K562 (cell line): ENCODE results near the gene AIDA. TPM values are rescaled to one million over a fixed set of nuclear protein-coding genes. Genes with fewer than 3 reads are reported as not detected.

Source experiments
- ATAC-seq: fragments of 200-7000 bp; cut with Tn5 transposase; 3 replicates; pipeline ENCODE4 v1.9.1; 2020; ENCODE audit warnings: moderate library complexity
- BruUV-seq: library from RNA; stranded (reverse); fragments of 400-500 nt; replicated peaks from 2 replicates; lab custom pipeline; 2021; lab: Mats Ljungman, UMichigan
- CTCF ChIA-PET: fragments of 300-600 bp; formaldehyde crosslinking; extraction: SDS; loops from one replicate; lab custom pipeline; 2021; ENCODE audit warnings: low intra/inter-chr PET ratio; lab: Yijun Ruan, JAX
- POLR2A ChIA-PET: fragments of 300-600, 350-650 bp; sonication (Branson Sonifier 250); formaldehyde crosslinking; extraction: SDS; loops from one replicate; lab custom pipeline; 2021; ENCODE audit warnings: antibody characterized with exemption, inconsistent platforms; lab: Yijun Ruan, JAX
- DNase-seq, 4 experiments: peaks; one replicate each; pipeline versions ENCODE4 v3.0.0 to v3.0.0-alpha.2; 2011 to 2018; ENCODE audit warnings: low spot score in 3 of 4, mixed read lengths in 3 of 4; ENCODE audit errors: extremely low read depth in 1 of 4
- FAIRE-seq: peaks from 2 replicates; lab custom pipeline; 2011; peaks lifted over from hg19 to GRCh38; lab: Jason Lieb, UNC
- H2AFZ ChIP-seq: 2 replicates; pipeline ENCODE4 v1.6.0; 2011; ENCODE audit warnings: low read depth, low read length, control low read depth, inconsistent platforms
- H3K27ac ChIP-seq: fragments of 200-600 bp; 3 replicates; pipeline ENCODE4 v1.8.0; 2011; ENCODE audit warnings: low read depth, mild to moderate bottlenecking, control low read depth, inconsistent platforms, low read length, moderate library complexity, mixed read lengths; ENCODE audit errors: extremely low read depth
- H3K27me3 ChIP-seq, 2 experiments: fragments of 300-600 bp in 1 of 2; 2 replicates in 1 of 2; 3 replicates in 1 of 2; pipeline versions ENCODE4 v1.6.0 to v1.8.0; 2011; ENCODE audit warnings: inconsistent platforms in 2 of 2, low read length in 2 of 2, mild to moderate bottlenecking in 1 of 2, mixed read lengths in 1 of 2, moderate library complexity in 1 of 2; ENCODE audit not compliant: control insufficient read depth in 2 of 2, insufficient read depth in 2 of 2
- H3K36me3 ChIP-seq: fragments of 300-600 bp; 3 replicates; pipeline ENCODE4 v1.8.0; 2011; ENCODE audit warnings: mild to moderate bottlenecking, low read length, inconsistent platforms; ENCODE audit not compliant: control insufficient read depth, insufficient read depth
- H3K4me1 ChIP-seq, 2 experiments: fragments of 200-600 bp in 1 of 2; replicated peaks in 1 of 2; 2 replicates in 1 of 2; 3 replicates in 1 of 2; pipeline versions ENCODE4 v1.5.1 to v1.8.0; 2011; ENCODE audit warnings: inconsistent platforms in 2 of 2, low read length in 2 of 2, mild to moderate bottlenecking in 1 of 2, mixed read lengths in 1 of 2, moderate library complexity in 1 of 2; ENCODE audit not compliant: control insufficient read depth in 2 of 2, insufficient read depth in 2 of 2
- H3K4me2 ChIP-seq: 2 replicates; pipeline ENCODE4 v1.6.1; 2011; ENCODE audit warnings: low read length, control low read depth, inconsistent platforms, mixed read lengths; ENCODE audit not compliant: insufficient read depth
- H3K4me3 ChIP-seq: fragments of 200-600 bp; sonication (generic), shearing (Covaris generic); 2 replicates; pipeline ENCODE4 v1.5.1; 2016; ENCODE audit warnings: control low read depth, inconsistent platforms
- H3K79me2 ChIP-seq: fragments of 200-600 bp; 3 replicates; pipeline ENCODE4 v1.8.0; 2011; ENCODE audit warnings: low read length, inconsistent platforms; ENCODE audit not compliant: control insufficient read depth, insufficient read depth
- H3K9ac ChIP-seq, 2 experiments: 2 replicates each; pipeline versions ENCODE4 v1.6.0 to v1.6.1; 2011; ENCODE audit warnings: low read depth in 2 of 2, low read length in 2 of 2, control low read depth in 1 of 2, inconsistent platforms in 1 of 2, mild to moderate bottlenecking in 1 of 2, mixed read lengths in 1 of 2; ENCODE audit not compliant: insufficient read depth in 1 of 2
- H3K9me1 ChIP-seq: one replicate; pipeline ENCODE4 v1.6.0; 2011; ENCODE audit warnings: inconsistent platforms, mild to moderate bottlenecking, low read length, moderate library complexity; ENCODE audit not compliant: control insufficient read depth, insufficient read depth
- H3K9me3 ChIP-seq: replicated peaks from 2 replicates; pipeline ENCODE4 v1.5.1; 2011; ENCODE audit warnings: low read depth, low read length, inconsistent platforms; ENCODE audit not compliant: control insufficient read depth, insufficient read depth
- H4K20me1 ChIP-seq: replicated peaks from 2 replicates; pipeline ENCODE4 v1.6.1; 2011; ENCODE audit warnings: low read length, inconsistent platforms, mixed read lengths; ENCODE audit not compliant: control insufficient read depth, insufficient read depth
- ARID2 ChIP-seq: fragments of 450-650 bp; IDR thresholded peaks from 2 replicates; pipeline ENCODE4 v1.6.1; 2017; ENCODE audit warnings: antibody characterized with exemption, mild to moderate bottlenecking
- BHLHE40 ChIP-seq: IDR thresholded peaks from 2 replicates; pipeline ENCODE4 v1.6.1; 2011; ENCODE audit warnings: low read length, improper control_type of control experiment
- CBFB ChIP-seq: sonication (generic); formaldehyde crosslinking; IDR thresholded peaks from 2 replicates; pipeline ENCODE4 v1.4.0; 2020; ENCODE audit warnings: mild to moderate bottlenecking, missing genetic modification reagents
- CCNT2 ChIP-seq: IDR thresholded peaks from 2 replicates; pipeline ENCODE4 v1.6.1; 2011; ENCODE audit warnings: borderline replicate concordance, low read depth, mild to moderate bottlenecking, moderate library complexity, mixed read lengths, low read length; ENCODE audit not compliant: insufficient read length; ENCODE audit errors: extremely low read depth
- HDAC2 ChIP-seq: fragments of 450-650 bp; IDR thresholded peaks from 2 replicates; pipeline ENCODE4 v1.6.1; 2016; ENCODE audit warnings: mild to moderate bottlenecking
- HIVEP1 ChIP-seq: fragments of 250-450 bp; sonication (Bioruptor Pico); IDR thresholded peaks from 2 replicates; pipeline ENCODE4 v1.4.0; 2020; ENCODE audit warnings: mild to moderate bottlenecking
- NCOA6 ChIP-seq: fragments of 450-650 bp; IDR thresholded peaks from 2 replicates; pipeline ENCODE4 v1.6.1; 2017; ENCODE audit warnings: mild to moderate bottlenecking
- NFE2 ChIP-seq: IDR thresholded peaks from 2 replicates; pipeline ENCODE4 v1.6.1; 2014; ENCODE audit warnings: antibody characterized with exemption, low read depth
- RBM34 ChIP-seq: fragments of 200-400 bp; formaldehyde crosslinking; IDR thresholded peaks from 2 replicates; pipeline ENCODE4 v1.6.1; 2018; ENCODE audit warnings: low read length, borderline replicate concordance; ENCODE audit not compliant: insufficient read depth
- RUNX1 ChIP-seq: sonication (generic); IDR thresholded peaks from 2 replicates; pipeline ENCODE4 v1.6.1; 2016; ENCODE audit warnings: antibody characterized with exemption, low read depth
- TCFL5 ChIP-seq: fragments of 250-450 bp; sonication (Bioruptor Pico); conservative IDR thresholded peaks from 2 replicates; pipeline ENCODE4 v1.6.1; 2021; ENCODE audit warnings: mild to moderate bottlenecking, moderate library complexity, matching md5 sums
- TFAM ChIP-seq: fragments of 250-450 bp; sonication (Bioruptor Pico); conservative IDR thresholded peaks from 2 replicates; pipeline ENCODE4 v1.5.0; 2021; ENCODE audit warnings: mild to moderate bottlenecking, moderate library complexity
- ZFPM2 ChIP-seq: fragments of 250-450 bp; sonication (Bioruptor Pico); IDR thresholded peaks from 2 replicates; pipeline ENCODE4 v1.5.1; 2022; ENCODE audit warnings: mild to moderate bottlenecking
- WGBS: fragments of 100-300 bp; shearing (Covaris generic); methylation state at CpG from one replicate; pipeline ENCODE4 v1.1.6; 2016; ENCODE audit warnings: low coverage, mixed read lengths; ENCODE audit not compliant: insufficient coverage; ENCODE audit errors: missing lambda C conversion rate; 5-methylcytosine and 5-hydroxymethylcytosine counted together
- in situ Hi-C: fragments of 300-500 bp; cut with MboI; formaldehyde crosslinking; loops from 4 replicates; pipeline ENCODE4 v1.15.0; 2018; ENCODE audit warnings: inconsistent platforms, mixed read lengths
- intact Hi-C: fragments of 100-400 bp; cut with micrococcal nuclease; formaldehyde crosslinking; loops from 2 replicates; pipeline ENCODE4 v1.14.2; 2022
- polyA plus RNA-seq, 8 experiments: library from polyadenylated mRNA; depleted of rRNA in 4 of 8; stranded (reverse) in 5 of 8; unstranded in 3 of 8; fragments of >200 nt; fragmentation: Nextera tagmentation in 2 of 8; fragmentation: Illumina TruSeq in 1 of 8; extraction: Ambion mirVana in 2 of 8; extraction: Trizol in 1 of 8; gene quantifications; 2 replicates each; pipeline versions ENCODE4 v1.2.1 to v1.2.3, GENCODE V29; 2011 to 2014; ENCODE audit warnings: inconsistent platforms in 1 of 8, missing spikeins in 1 of 8
- total RNA-seq, 7 experiments: library from RNA; depleted of rRNA in 6 of 7; stranded (reverse); fragments of >200 nt in 6 of 7; fragmentation: Illumina TruSeq in 2 of 7; extraction: Trizol in 2 of 7; gene quantifications; 2 replicates each; pipeline versions ENCODE4 v1.2.1 to v1.2.3, GENCODE V29; 2011 to 2021; ENCODE audit warnings: low replicate concordance in 1 of 7
- TF ChIP-seq, protein P1 (sequence below): fragments of 450-650 bp; formaldehyde crosslinking; IDR thresholded peaks from 2 replicates; pipeline ENCODE4 v1.4.0; 2020; ENCODE audit warnings: mild to moderate bottlenecking, moderate library complexity
- TF ChIP-seq, protein P2 (sequence below), 2 experiments: fragments of 200-800 bp in 1 of 2; sonication (Bioruptor generic) in 1 of 2; sonication (generic) in 1 of 2; formaldehyde crosslinking in 1 of 2; IDR thresholded peaks in 1 of 2; conservative IDR thresholded peaks in 1 of 2; 2 replicates each; pipeline versions ENCODE4 v1.5.0 to v1.6.1; 2016 to 2020; ENCODE audit warnings: missing compliant biosample characterization in 1 of 2, missing genetic modification characterization in 1 of 2, missing genetic modification reagents in 1 of 2
- TF ChIP-seq, protein P3 (sequence below): sonication (generic); formaldehyde crosslinking; IDR thresholded peaks from 2 replicates; pipeline ENCODE4 v1.8.1; 2023; ENCODE audit warnings: mild to moderate bottlenecking, missing genetic modification reagents

Gene AIDA
- total and polyA plus RNA-seq, 9 of the 15 experiments (the other 6 are each of a cell fraction or from before 2014, with no cell fraction given): 18.2 to 77.9 (median 24.9) TPM

DNA sequence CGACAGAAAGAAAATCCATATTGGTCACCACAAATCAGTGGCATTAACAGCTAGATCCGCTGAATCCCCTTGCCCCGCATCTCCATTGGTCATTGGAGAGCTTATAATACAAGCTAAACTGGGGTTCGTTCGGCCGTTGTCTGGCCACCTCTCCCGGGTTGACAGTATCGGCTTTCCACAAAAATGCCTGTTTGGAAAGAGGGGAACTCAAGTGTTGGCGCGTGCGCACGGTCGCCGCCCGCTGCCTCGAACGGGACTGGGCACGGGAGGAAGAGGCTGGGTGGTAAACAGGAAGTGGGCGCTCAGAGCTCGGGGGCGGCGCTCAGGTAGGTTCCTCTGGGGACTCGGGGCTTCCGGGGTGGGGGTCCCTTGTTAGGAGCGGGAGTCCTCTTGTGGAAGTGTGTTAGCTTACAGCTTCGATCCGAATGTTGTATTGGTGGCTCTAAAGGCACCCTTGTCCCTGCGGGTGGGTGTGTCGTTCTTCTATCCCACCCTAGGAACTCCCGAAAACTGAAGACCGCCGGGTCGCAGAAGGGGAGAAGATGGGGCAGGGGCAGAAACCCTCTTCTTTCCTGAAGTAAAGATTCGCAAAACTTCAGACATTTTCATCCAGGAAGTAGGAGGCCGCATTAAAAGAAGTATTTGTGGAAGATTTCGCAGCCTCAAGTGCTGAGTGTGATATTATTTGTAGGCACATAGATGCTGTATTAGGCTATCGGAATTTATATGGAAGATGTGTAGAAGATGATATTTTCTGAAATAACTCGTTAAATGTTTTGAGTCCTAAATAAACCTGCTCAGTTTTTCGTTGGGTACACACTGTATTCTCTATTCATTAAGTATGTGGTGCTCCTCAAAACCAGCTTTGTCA, 1.0 kb upstream of the AIDA start:
- CTCF ChIA-PET: no interaction called here
- peak; percentile 86 for FAIRE-seq
- Histone ChIP-seq H3K9ac (peak overlapping the region; percentile 93 to 99), H3K9me3 (no peaks in the 10 kb centered on the region), H4K20me1 (peaks cover 4% of the 10 kb centered on the region; the same call in 1 of the 2 replicates), H3K4me3 (peak overlapping the region; percentile 71), H2AFZ (peak overlapping the region; percentile 97), H3K27ac (peak overlapping the region; percentile 98), H3K36me3 (peaks cover 33% of the 10 kb centered on the region; the same call in 2 of the 3 replicates), H3K27me3 (no peaks in the 10 kb centered on the region), H3K4me2 (peak overlapping the region; percentile 96), H3K9me1 (no peaks in the 10 kb centered on the region), H3K79me2 (peaks cover 57% of the 10 kb centered on the region), H3K4me1 (peaks cover 19% of the 10 kb centered on the region in 2 experiments; a peak in 4 of 5 replicates)
- DNase-seq: peak; percentile 85 to 98 (median 88)
- BruUV-seq: TSS peak; percentile 53
- WGBS: under 1% methylated on average over 39 of the region's 39 CpGs
- POLR2A ChIA-PET: interaction anchor here (0.5 to 2.0 kb wide), 11 partner anchors 9 to 426 kb away, joined by 3 to 7 read pairs (median 4); partner anchors contain the start of gene FAM177B
- intact Hi-C loops: no loop called here
- ATAC-seq: peak; percentile 76
- in situ Hi-C loops: loop anchor here (10.0 kb wide), 1 partner anchor 249 kb away; no protein-coding TSS in a partner anchor
- TF ChIP-seq CCNT2: peak; percentile 60
- no peak for TF ChIP-seq CBFB (CRISPR knock-in tag)
- no peak for TF ChIP-seq TCFL5 (CRISPR knock-in tag)
- TF ChIP-seq BHLHE40: peak; percentile 100
- TF ChIP-seq RUNX1: no peak
- TF ChIP-seq, protein P1, sequence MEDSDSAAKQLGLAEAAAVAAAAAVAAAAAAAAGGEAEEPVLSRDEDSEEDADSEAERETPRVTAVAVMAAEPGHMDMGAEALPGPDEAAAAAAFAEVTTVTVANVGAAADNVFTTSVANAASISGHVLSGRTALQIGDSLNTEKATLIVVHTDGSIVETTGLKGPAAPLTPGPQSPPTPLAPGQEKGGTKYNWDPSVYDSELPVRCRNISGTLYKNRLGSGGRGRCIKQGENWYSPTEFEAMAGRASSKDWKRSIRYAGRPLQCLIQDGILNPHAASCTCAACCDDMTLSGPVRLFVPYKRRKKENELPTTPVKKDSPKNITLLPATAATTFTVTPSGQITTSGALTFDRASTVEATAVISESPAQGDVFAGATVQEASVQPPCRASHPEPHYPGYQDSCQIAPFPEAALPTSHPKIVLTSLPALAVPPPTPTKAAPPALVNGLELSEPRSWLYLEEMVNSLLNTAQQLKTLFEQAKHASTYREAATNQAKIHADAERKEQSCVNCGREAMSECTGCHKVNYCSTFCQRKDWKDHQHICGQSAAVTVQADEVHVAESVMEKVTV: 0 out of 2 replicates have a peak, but pooled peaks have one; percentile 1
- TF ChIP-seq RBM34: no peak
- TF ChIP-seq NCOA6: no peak
- TF ChIP-seq ZFPM2 (CRISPR knock-in tag): no peak
- TF ChIP-seq, protein P2, sequence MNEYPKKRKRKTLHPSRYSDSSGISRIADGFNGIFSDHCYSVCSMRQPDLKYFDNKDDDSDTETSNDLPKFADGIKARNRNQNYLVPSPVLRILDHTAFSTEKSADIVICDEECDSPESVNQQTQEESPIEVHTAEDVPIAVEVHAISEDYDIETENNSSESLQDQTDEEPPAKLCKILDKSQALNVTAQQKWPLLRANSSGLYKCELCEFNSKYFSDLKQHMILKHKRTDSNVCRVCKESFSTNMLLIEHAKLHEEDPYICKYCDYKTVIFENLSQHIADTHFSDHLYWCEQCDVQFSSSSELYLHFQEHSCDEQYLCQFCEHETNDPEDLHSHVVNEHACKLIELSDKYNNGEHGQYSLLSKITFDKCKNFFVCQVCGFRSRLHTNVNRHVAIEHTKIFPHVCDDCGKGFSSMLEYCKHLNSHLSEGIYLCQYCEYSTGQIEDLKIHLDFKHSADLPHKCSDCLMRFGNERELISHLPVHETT (CRISPR knock-in tag; conservative IDR thresholded peaks at IDR 0.05 in 1 of 2, IDR thresholded peaks at IDR 0.05 in 1 of 2): no peak; a peak in 1 of 4 replicates
- TF ChIP-seq, protein P3, sequence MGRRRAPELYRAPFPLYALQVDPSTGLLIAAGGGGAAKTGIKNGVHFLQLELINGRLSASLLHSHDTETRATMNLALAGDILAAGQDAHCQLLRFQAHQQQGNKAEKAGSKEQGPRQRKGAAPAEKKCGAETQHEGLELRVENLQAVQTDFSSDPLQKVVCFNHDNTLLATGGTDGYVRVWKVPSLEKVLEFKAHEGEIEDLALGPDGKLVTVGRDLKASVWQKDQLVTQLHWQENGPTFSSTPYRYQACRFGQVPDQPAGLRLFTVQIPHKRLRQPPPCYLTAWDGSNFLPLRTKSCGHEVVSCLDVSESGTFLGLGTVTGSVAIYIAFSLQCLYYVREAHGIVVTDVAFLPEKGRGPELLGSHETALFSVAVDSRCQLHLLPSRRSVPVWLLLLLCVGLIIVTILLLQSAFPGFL (CRISPR knock-in tag): no peak
- no peak for TF ChIP-seq HIVEP1 (CRISPR knock-in tag)
- no peak for TF ChIP-seq NFE2
- no peak for TF ChIP-seq HDAC2
- TF ChIP-seq TFAM (CRISPR knock-in tag): no peak
- TF ChIP-seq ARID2: no peak
